K562 (cell line): ENCODE measurements around the gene TIGD7. TPM values are rescaled to one million over a fixed set of nuclear protein-coding genes. Genes with fewer than 3 reads are reported as not detected.

Experiments used
- ATAC-seq: fragments of 200-7000 bp; cut with Tn5 transposase; 3 replicates; pipeline ENCODE4 v1.9.1; 2020; ENCODE audit warnings: moderate library complexity
- BruUV-seq: library from RNA; stranded (reverse); fragments of 400-500 nt; replicated peaks from 2 replicates; lab custom pipeline; 2021; lab: Mats Ljungman, UMichigan
- CTCF ChIA-PET: fragments of 300-600 bp; formaldehyde crosslinking; extraction: SDS; loops from one replicate; lab custom pipeline; 2021; ENCODE audit warnings: low intra/inter-chr PET ratio; lab: Yijun Ruan, JAX
- POLR2A ChIA-PET: fragments of 300-600, 350-650 bp; sonication (Branson Sonifier 250); formaldehyde crosslinking; extraction: SDS; loops from one replicate; lab custom pipeline; 2021; ENCODE audit warnings: antibody characterized with exemption, inconsistent platforms; lab: Yijun Ruan, JAX
- DNase-seq, 4 experiments: peaks; one replicate each; pipeline versions ENCODE4 v3.0.0 to v3.0.0-alpha.2; 2011 to 2018; ENCODE audit warnings: low spot score in 3 of 4, mixed read lengths in 3 of 4; ENCODE audit errors: extremely low read depth in 1 of 4
- FAIRE-seq: peaks from 2 replicates; lab custom pipeline; 2011; peaks lifted over from hg19 to GRCh38; lab: Jason Lieb, UNC
- H2AFZ ChIP-seq: 2 replicates; pipeline ENCODE4 v1.6.0; 2011; ENCODE audit warnings: low read depth, low read length, control low read depth, inconsistent platforms
- H3K27ac ChIP-seq: fragments of 200-600 bp; 3 replicates; pipeline ENCODE4 v1.8.0; 2011; ENCODE audit warnings: low read depth, mild to moderate bottlenecking, control low read depth, inconsistent platforms, low read length, moderate library complexity, mixed read lengths; ENCODE audit errors: extremely low read depth
- H3K27me3 ChIP-seq, 2 experiments: fragments of 300-600 bp in 1 of 2; 2 replicates in 1 of 2; 3 replicates in 1 of 2; pipeline versions ENCODE4 v1.6.0 to v1.8.0; 2011; ENCODE audit warnings: inconsistent platforms in 2 of 2, low read length in 2 of 2, mild to moderate bottlenecking in 1 of 2, mixed read lengths in 1 of 2, moderate library complexity in 1 of 2; ENCODE audit not compliant: control insufficient read depth in 2 of 2, insufficient read depth in 2 of 2
- H3K36me3 ChIP-seq: fragments of 300-600 bp; 3 replicates; pipeline ENCODE4 v1.8.0; 2011; ENCODE audit warnings: mild to moderate bottlenecking, low read length, inconsistent platforms; ENCODE audit not compliant: control insufficient read depth, insufficient read depth
- H3K4me1 ChIP-seq, 2 experiments: fragments of 200-600 bp in 1 of 2; replicated peaks in 1 of 2; 2 replicates in 1 of 2; 3 replicates in 1 of 2; pipeline versions ENCODE4 v1.5.1 to v1.8.0; 2011; ENCODE audit warnings: inconsistent platforms in 2 of 2, low read length in 2 of 2, mild to moderate bottlenecking in 1 of 2, mixed read lengths in 1 of 2, moderate library complexity in 1 of 2; ENCODE audit not compliant: control insufficient read depth in 2 of 2, insufficient read depth in 2 of 2
- H3K4me2 ChIP-seq: 2 replicates; pipeline ENCODE4 v1.6.1; 2011; ENCODE audit warnings: low read length, control low read depth, inconsistent platforms, mixed read lengths; ENCODE audit not compliant: insufficient read depth
- H3K4me3 ChIP-seq: fragments of 200-600 bp; sonication (generic), shearing (Covaris generic); 2 replicates; pipeline ENCODE4 v1.5.1; 2016; ENCODE audit warnings: control low read depth, inconsistent platforms
- H3K79me2 ChIP-seq: fragments of 200-600 bp; 3 replicates; pipeline ENCODE4 v1.8.0; 2011; ENCODE audit warnings: low read length, inconsistent platforms; ENCODE audit not compliant: control insufficient read depth, insufficient read depth
- H3K9ac ChIP-seq, 2 experiments: 2 replicates each; pipeline versions ENCODE4 v1.6.0 to v1.6.1; 2011; ENCODE audit warnings: low read depth in 2 of 2, low read length in 2 of 2, control low read depth in 1 of 2, inconsistent platforms in 1 of 2, mild to moderate bottlenecking in 1 of 2, mixed read lengths in 1 of 2; ENCODE audit not compliant: insufficient read depth in 1 of 2
- H3K9me1 ChIP-seq: one replicate; pipeline ENCODE4 v1.6.0; 2011; ENCODE audit warnings: inconsistent platforms, mild to moderate bottlenecking, low read length, moderate library complexity; ENCODE audit not compliant: control insufficient read depth, insufficient read depth
- H3K9me3 ChIP-seq: replicated peaks from 2 replicates; pipeline ENCODE4 v1.5.1; 2011; ENCODE audit warnings: low read depth, low read length, inconsistent platforms; ENCODE audit not compliant: control insufficient read depth, insufficient read depth
- H4K20me1 ChIP-seq: replicated peaks from 2 replicates; pipeline ENCODE4 v1.6.1; 2011; ENCODE audit warnings: low read length, inconsistent platforms, mixed read lengths; ENCODE audit not compliant: control insufficient read depth, insufficient read depth
- HDAC1 ChIP-seq, 2 experiments: fragments of 450-650 bp; IDR thresholded peaks; 2 replicates each; pipeline ENCODE4 v1.6.1; 2016 to 2017; ENCODE audit warnings: inconsistent platforms in 1 of 2, mild to moderate bottlenecking in 1 of 2, moderate library complexity in 1 of 2
- SREBF2 ChIP-seq: sonication (generic); formaldehyde crosslinking; IDR thresholded peaks from 2 replicates; pipeline ENCODE4 v1.4.0; 2020; ENCODE audit warnings: mild to moderate bottlenecking, missing genetic modification reagents
- STAT5A ChIP-seq: IDR thresholded peaks from 2 replicates; pipeline ENCODE4 v1.6.1; 2012; ENCODE audit warnings: low read length, inconsistent platforms, borderline replicate concordance
- THRAP3 ChIP-seq: fragments of 450-650 bp; IDR thresholded peaks from 2 replicates; pipeline ENCODE4 v1.6.1; 2016; ENCODE audit warnings: mild to moderate bottlenecking, inconsistent platforms, borderline replicate concordance
- ZKSCAN3 ChIP-seq: fragments of 250-450 bp; sonication (Bioruptor Pico); IDR thresholded peaks from 2 replicates; pipeline ENCODE4 v1.4.0; 2020
- ZNF24 ChIP-seq: fragments of 450-650 bp; IDR thresholded peaks from 2 replicates; pipeline ENCODE4 v1.6.1; 2016
- WGBS: fragments of 100-300 bp; shearing (Covaris generic); methylation state at CpG from one replicate; pipeline ENCODE4 v1.1.6; 2016; ENCODE audit warnings: low coverage, mixed read lengths; ENCODE audit not compliant: insufficient coverage; ENCODE audit errors: missing lambda C conversion rate; 5-methylcytosine and 5-hydroxymethylcytosine counted together
- in situ Hi-C: fragments of 300-500 bp; cut with MboI; formaldehyde crosslinking; loops from 4 replicates; pipeline ENCODE4 v1.15.0; 2018; ENCODE audit warnings: inconsistent platforms, mixed read lengths
- intact Hi-C: fragments of 100-400 bp; cut with micrococcal nuclease; formaldehyde crosslinking; loops from 2 replicates; pipeline ENCODE4 v1.14.2; 2022
- polyA plus RNA-seq, 8 experiments: library from polyadenylated mRNA; depleted of rRNA in 4 of 8; stranded (reverse) in 5 of 8; unstranded in 3 of 8; fragments of >200 nt; fragmentation: Nextera tagmentation in 2 of 8; fragmentation: Illumina TruSeq in 1 of 8; extraction: Ambion mirVana in 2 of 8; extraction: Trizol in 1 of 8; gene quantifications; 2 replicates each; pipeline versions ENCODE4 v1.2.1 to v1.2.3, GENCODE V29; 2011 to 2014; ENCODE audit warnings: inconsistent platforms in 1 of 8, missing spikeins in 1 of 8
- total RNA-seq, 7 experiments: library from RNA; depleted of rRNA in 6 of 7; stranded (reverse); fragments of >200 nt in 6 of 7; fragmentation: Illumina TruSeq in 2 of 7; extraction: Trizol in 2 of 7; gene quantifications; 2 replicates each; pipeline versions ENCODE4 v1.2.1 to v1.2.3, GENCODE V29; 2011 to 2021; ENCODE audit warnings: low replicate concordance in 1 of 7

Gene TIGD7
- total and polyA plus RNA-seq, 9 of the 15 experiments (the other 6 are each of a cell fraction or from before 2014, with no cell fraction given) = 0.84 to 10.7 (median 6.7) TPM

- TF ChIP-seq ZKSCAN3 = no peak
- TF ChIP-seq THRAP3 = 0 out of 2 replicates have a peak, but pooled peaks have one; percentile 58
- no peak for TF ChIP-seq ZNF24
Observed at GRCh38 chr16:3317315-3317999, 12.2 kb upstream of the TIGD7 start (continued).

GRCh38 chr16:3311496-3311895 is 6.3 kb upstream of the TIGD7 start:
- in situ Hi-C loops = no loop called here
- H3K27me3 ChIP-seq = no peaks in the 10 kb centered on the region
- BruUV-seq = no TSS peak
- POLR2A ChIA-PET = interaction anchor here (0.6 to 0.8 kb wide), 2 partner anchors 9 to 129 kb away, joined by 3 read pairs; no protein-coding TSS in a partner anchor
- H3K9me1 ChIP-seq = no peaks in the 10 kb centered on the region
- FAIRE-seq (no peak), DNase-seq (no peak), ATAC-seq (no peak)
- H3K4me1 ChIP-seq = no peaks in the 10 kb centered on the region
- peaks cover 19% of the 10 kb centered on the region for H3K9me3 ChIP-seq
- no peak overlapping the region for H3K27ac ChIP-seq
- no peak overlapping the region for H2AFZ ChIP-seq
- no peak overlapping the region for H3K4me2 ChIP-seq
- H3K79me2 ChIP-seq = no peaks in the 10 kb centered on the region; the same call in 2 of the 3 replicates
- intact Hi-C loops = no loop called here
- 59% methylated on average over 4 of the region's 4 CpGs for WGBS
- CTCF ChIA-PET = no interaction called here
- H3K9ac ChIP-seq = no peak overlapping the region
- no peak overlapping the region for H3K4me3 ChIP-seq
- H3K36me3 ChIP-seq = peaks cover 29% of the 10 kb centered on the region
- no peaks in the 10 kb centered on the region for H4K20me1 ChIP-seq
- TF ChIP-seq HDAC1 (IDR thresholded peaks at IDR 0.05) (no peak), STAT5A (no peak), SREBF2 (CRISPR knock-in tag) (no peak)
